ENCODE data around the gene ELP6.

DNA sequence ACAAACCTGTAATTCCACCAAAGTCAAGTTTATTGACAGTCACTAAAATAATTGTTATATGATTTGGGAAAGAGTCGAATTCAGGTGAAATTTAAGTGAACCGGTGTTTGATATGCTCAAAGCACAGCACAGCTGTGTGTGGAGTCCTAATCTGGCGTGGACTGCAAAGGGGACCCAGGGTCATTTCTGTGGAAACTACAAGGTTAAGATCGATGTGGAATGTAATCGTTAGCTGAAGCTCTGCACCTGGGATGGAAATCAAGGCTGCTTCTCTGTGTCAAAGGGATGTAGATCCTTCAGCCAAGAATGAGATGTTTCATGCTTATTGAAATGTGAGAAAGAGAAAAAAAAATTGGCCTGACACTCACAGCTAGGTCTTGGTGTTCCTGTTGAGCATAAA, 1.6 kb upstream of the ELP6 start:
- TF ChIP-seq, protein P1, sequence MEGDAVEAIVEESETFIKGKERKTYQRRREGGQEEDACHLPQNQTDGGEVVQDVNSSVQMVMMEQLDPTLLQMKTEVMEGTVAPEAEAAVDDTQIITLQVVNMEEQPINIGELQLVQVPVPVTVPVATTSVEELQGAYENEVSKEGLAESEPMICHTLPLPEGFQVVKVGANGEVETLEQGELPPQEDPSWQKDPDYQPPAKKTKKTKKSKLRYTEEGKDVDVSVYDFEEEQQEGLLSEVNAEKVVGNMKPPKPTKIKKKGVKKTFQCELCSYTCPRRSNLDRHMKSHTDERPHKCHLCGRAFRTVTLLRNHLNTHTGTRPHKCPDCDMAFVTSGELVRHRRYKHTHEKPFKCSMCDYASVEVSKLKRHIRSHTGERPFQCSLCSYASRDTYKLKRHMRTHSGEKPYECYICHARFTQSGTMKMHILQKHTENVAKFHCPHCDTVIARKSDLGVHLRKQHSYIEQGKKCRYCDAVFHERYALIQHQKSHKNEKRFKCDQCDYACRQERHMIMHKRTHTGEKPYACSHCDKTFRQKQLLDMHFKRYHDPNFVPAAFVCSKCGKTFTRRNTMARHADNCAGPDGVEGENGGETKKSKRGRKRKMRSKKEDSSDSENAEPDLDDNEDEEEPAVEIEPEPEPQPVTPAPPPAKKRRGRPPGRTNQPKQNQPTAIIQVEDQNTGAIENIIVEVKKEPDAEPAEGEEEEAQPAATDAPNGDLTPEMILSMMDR (conservative IDR thresholded peaks at IDR 0.05; ENCODE audit: low read depth in 2 of 2), result no peak
- TF ChIP-seq STAT1 (IDR thresholded peaks at IDR 0.05; ENCODE audit: unreplicated experiment) (no peak), EZH2phosphoT487 (IDR thresholded peaks at IDR 0.05; ENCODE audit: unreplicated experiment) (no peak), POLR2AphosphoS5 (IDR thresholded peaks at IDR 0.05; ENCODE audit: low read depth) (no peak)
- TF ChIP-seq, protein P2, sequence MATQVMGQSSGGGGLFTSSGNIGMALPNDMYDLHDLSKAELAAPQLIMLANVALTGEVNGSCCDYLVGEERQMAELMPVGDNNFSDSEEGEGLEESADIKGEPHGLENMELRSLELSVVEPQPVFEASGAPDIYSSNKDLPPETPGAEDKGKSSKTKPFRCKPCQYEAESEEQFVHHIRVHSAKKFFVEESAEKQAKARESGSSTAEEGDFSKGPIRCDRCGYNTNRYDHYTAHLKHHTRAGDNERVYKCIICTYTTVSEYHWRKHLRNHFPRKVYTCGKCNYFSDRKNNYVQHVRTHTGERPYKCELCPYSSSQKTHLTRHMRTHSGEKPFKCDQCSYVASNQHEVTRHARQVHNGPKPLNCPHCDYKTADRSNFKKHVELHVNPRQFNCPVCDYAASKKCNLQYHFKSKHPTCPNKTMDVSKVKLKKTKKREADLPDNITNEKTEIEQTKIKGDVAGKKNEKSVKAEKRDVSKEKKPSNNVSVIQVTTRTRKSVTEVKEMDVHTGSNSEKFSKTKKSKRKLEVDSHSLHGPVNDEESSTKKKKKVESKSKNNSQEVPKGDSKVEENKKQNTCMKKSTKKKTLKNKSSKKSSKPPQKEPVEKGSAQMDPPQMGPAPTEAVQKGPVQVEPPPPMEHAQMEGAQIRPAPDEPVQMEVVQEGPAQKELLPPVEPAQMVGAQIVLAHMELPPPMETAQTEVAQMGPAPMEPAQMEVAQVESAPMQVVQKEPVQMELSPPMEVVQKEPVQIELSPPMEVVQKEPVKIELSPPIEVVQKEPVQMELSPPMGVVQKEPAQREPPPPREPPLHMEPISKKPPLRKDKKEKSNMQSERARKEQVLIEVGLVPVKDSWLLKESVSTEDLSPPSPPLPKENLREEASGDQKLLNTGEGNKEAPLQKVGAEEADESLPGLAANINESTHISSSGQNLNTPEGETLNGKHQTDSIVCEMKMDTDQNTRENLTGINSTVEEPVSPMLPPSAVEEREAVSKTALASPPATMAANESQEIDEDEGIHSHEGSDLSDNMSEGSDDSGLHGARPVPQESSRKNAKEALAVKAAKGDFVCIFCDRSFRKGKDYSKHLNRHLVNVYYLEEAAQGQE (IDR thresholded peaks at IDR 0.05; ENCODE audit: unreplicated experiment), result no peak

All from GM23338 (cell line).